Effector memory CD8-positive, alpha-beta T cell (primary cell): ENCODE data around the gene GRAMD1A.
A peak's percentile ranks its signal among the peaks of the same experiment; 100 is the strongest.
"Not testable (repeated sequence)": the region's sequence is repeated elsewhere in the genome, so short reads cannot be mapped to it uniquely, and the experiment has no call there.

Experiments
- ATAC-seq: fragments of 150-1000 bp; cut with Tn5 transposase; replicated peaks from 2 replicates; pipeline ENCODE4 v1.10.0; 2021; ENCODE audit warnings: mild to moderate bottlenecking, moderate library complexity
- DNase-seq, 3 experiments: peaks; one replicate each; pipeline ENCODE4 v3.0.0; 2021
- H3K27ac Mint-ChIP-seq, 2 donors: one replicate each; pipeline ENCODE4 v1.8.0; 2022; ENCODE audit warnings: mild to moderate bottlenecking in 2 of 2, mixed read lengths in 2 of 2, moderate library complexity in 2 of 2
- H3K27me3 Mint-ChIP-seq, 2 donors: one replicate each; pipeline ENCODE4 v1.8.0; 2022; ENCODE audit warnings: mixed read lengths in 2 of 2
- H3K36me3 Mint-ChIP-seq: one replicate; pipeline ENCODE4 v1.8.0; 2022; ENCODE audit warnings: mild to moderate bottlenecking, moderate library complexity, mixed read lengths; ENCODE audit not compliant: insufficient read depth
- H3K4me1 Mint-ChIP-seq, 2 donors: one replicate each; pipeline ENCODE4 v1.8.0; 2022; ENCODE audit warnings: low read depth in 2 of 2, mixed read lengths in 2 of 2
- H3K4me3 Mint-ChIP-seq, 2 donors: one replicate each; pipeline ENCODE4 v1.8.0; 2022; ENCODE audit warnings: mild to moderate bottlenecking in 2 of 2, mixed read lengths in 2 of 2, moderate library complexity in 2 of 2
- H3K9me3 Mint-ChIP-seq, 2 donors: one replicate each; pipeline ENCODE4 v1.8.0; 2022; ENCODE audit warnings: mixed read lengths in 2 of 2

Gene GRAMD1A

GRCh38 chr19:35000647-35001501 lies 751 bp downstream of the GRAMD1A start:
- H3K4me1 Mint-ChIP-seq, result peaks cover 62 to 67% of the 10 kb centered on the region in 2 donors
- ATAC-seq, result peak; percentile 62
- H3K9me3 Mint-ChIP-seq, result no peaks in the 10 kb centered on the region
- H3K27ac Mint-ChIP-seq, result peak overlapping the region; percentile 93 to 95
- peaks cover 32% of the 10 kb centered on the region for H3K36me3 Mint-ChIP-seq
- peak overlapping the region; percentile 90 to 92 for H3K4me3 Mint-ChIP-seq
- peak; percentile 46 to 55 (median 54) for DNase-seq
- no peaks in the 10 kb centered on the region for H3K27me3 Mint-ChIP-seq

GRCh38 chr19:35002037-35002535 lies 2.0 kb downstream of the GRAMD1A start:
- Mint-ChIP-seq H3K9me3 (no peaks in the 10 kb centered on the region), H3K4me1 (peaks cover 65 to 67% of the 10 kb centered on the region in 2 donors), H3K36me3 (peaks cover 32% of the 10 kb centered on the region), H3K27me3 (no peaks in the 10 kb centered on the region), H3K27ac (peak overlapping the region; percentile 93 to 95), H3K4me3 (peak overlapping the region; percentile 90 to 92)
- ATAC-seq, result no peak
- no peak for DNase-seq

GRCh38 chr19:35004517-35005255 lies 4.6 kb downstream of the GRAMD1A start:
- Mint-ChIP-seq H3K27me3 (no peaks in the 10 kb centered on the region), H3K36me3 (peaks cover 44% of the 10 kb centered on the region), H3K4me1 (peaks cover 50 to 54% of the 10 kb centered on the region in 2 donors), H3K9me3 (no peaks in the 10 kb centered on the region), H3K27ac (peak overlapping the region; percentile 49 to 93), H3K4me3 (peak overlapping the region in 1 of 2 donors; percentile 90)
- DNase-seq, result no peak
- no peak for ATAC-seq

- Mint-ChIP-seq H3K4me3 (no peak overlapping the region), H3K27ac (peak overlapping the region in 1 of 2 donors; percentile 93), H3K9me3 (no peaks in the 10 kb centered on the region), H3K36me3 (peaks cover 46% of the 10 kb centered on the region), H3K27me3 (no peaks in the 10 kb centered on the region), H3K4me1 (peaks cover 49 to 60% of the 10 kb centered on the region in 2 donors)
- DNase-seq (no peak), ATAC-seq (no peak)
Measured at GRCh38 chr19:35005256-35005977, 5.3 kb downstream of the GRAMD1A start.

- not testable (repeated sequence) for DNase-seq, H3K4me3 Mint-ChIP-seq, ATAC-seq, H3K27me3 Mint-ChIP-seq, H3K9me3 Mint-ChIP-seq
- peaks cover 50 to 63% of the 10 kb centered on the region in 2 donors for H3K4me1 Mint-ChIP-seq
- H3K27ac Mint-ChIP-seq, result peak overlapping the region in 1 of 2 donors; percentile 81
- peaks cover 50% of the 10 kb centered on the region for H3K36me3 Mint-ChIP-seq
Measured at GRCh38 chr19:35006007-35006341, 5.9 kb downstream of the GRAMD1A start.

- DNase-seq, result no peak
- Mint-ChIP-seq H3K27me3 (no peaks in the 10 kb centered on the region), H3K4me1 (peaks cover 50 to 63% of the 10 kb centered on the region in 2 donors), H3K27ac (peak overlapping the region; percentile 39 to 81), H3K36me3 (peaks cover 50% of the 10 kb centered on the region), H3K9me3 (no peaks in the 10 kb centered on the region), H3K4me3 (no peak overlapping the region)
- no peak for ATAC-seq
Measured at GRCh38 chr19:35006342-35006998, 6.3 kb downstream of the GRAMD1A start.

- H3K9me3 Mint-ChIP-seq, result no peaks in the 10 kb centered on the region
- H3K36me3 Mint-ChIP-seq, result peaks cover 52% of the 10 kb centered on the region
- H3K27me3 Mint-ChIP-seq, result no peaks in the 10 kb centered on the region
Measured at GRCh38 chr19:35006999-35007365, 6.9 kb downstream of the GRAMD1A start.

GRCh38 chr19:35007427-35007826 lies 7.3 kb downstream of the GRAMD1A start:
- H3K27me3 Mint-ChIP-seq, DNase-seq, ATAC-seq, H3K9me3 Mint-ChIP-seq, H3K4me3 Mint-ChIP-seq: not testable (repeated sequence)
- peaks cover 54% of the 10 kb centered on the region for H3K36me3 Mint-ChIP-seq
- H3K4me1 Mint-ChIP-seq, result peaks cover 49 to 63% of the 10 kb centered on the region in 2 donors
- peak overlapping the region; percentile 39 to 81 for H3K27ac Mint-ChIP-seq

More at GRCh38 chr19:35006999-35007365, 6.9 kb downstream of the GRAMD1A start:
- Mint-ChIP-seq H3K4me3 (no peak overlapping the region), H3K4me1 (peaks cover 49 to 63% of the 10 kb centered on the region in 2 donors), H3K27ac (peak overlapping the region; percentile 39 to 81)
- ATAC-seq, result no peak
- no peak for DNase-seq

- peaks cover 66% of the 10 kb centered on the region for H3K36me3 Mint-ChIP-seq
- no peaks in the 10 kb centered on the region for H3K9me3 Mint-ChIP-seq
- H3K27me3 Mint-ChIP-seq, result no peaks in the 10 kb centered on the region
- H3K4me3 Mint-ChIP-seq, result no peak overlapping the region
- peak overlapping the region in 1 of 2 donors; percentile 96 for H3K27ac Mint-ChIP-seq
- H3K4me1 Mint-ChIP-seq, result peaks cover 49 to 63% of the 10 kb centered on the region in 2 donors
- ATAC-seq (no peak), DNase-seq (no peak)
Measured at GRCh38 chr19:35008891-35009341, 8.8 kb downstream of the GRAMD1A start.

- H3K9me3 Mint-ChIP-seq, result no peaks in the 10 kb centered on the region
- peaks cover 70% of the 10 kb centered on the region for H3K36me3 Mint-ChIP-seq
- H3K27me3 Mint-ChIP-seq, result no peaks in the 10 kb centered on the region
- H3K4me3 Mint-ChIP-seq, result peak overlapping the region in 1 of 2 donors; percentile 82
- no peak for ATAC-seq
- peak overlapping the region; percentile 35 to 96 for H3K27ac Mint-ChIP-seq
- no peak for DNase-seq
- peaks cover 52 to 65% of the 10 kb centered on the region in 2 donors for H3K4me1 Mint-ChIP-seq
Measured at GRCh38 chr19:35009424-35010415, 9.6 kb downstream of the GRAMD1A start.

GRCh38 chr19:35011091-35011689 lies 11.1 kb downstream of the GRAMD1A start:
- H3K4me3 Mint-ChIP-seq, result peak overlapping the region; percentile 75 to 82
- DNase-seq (peak; percentile 43 to 50 (median 46)), ATAC-seq (peak; percentile 40)
- H3K36me3 Mint-ChIP-seq, result peaks cover 83% of the 10 kb centered on the region
- peaks cover 57 to 68% of the 10 kb centered on the region in 2 donors for H3K4me1 Mint-ChIP-seq
- no peaks in the 10 kb centered on the region for H3K9me3 Mint-ChIP-seq
- no peaks in the 10 kb centered on the region for H3K27me3 Mint-ChIP-seq
- H3K27ac Mint-ChIP-seq, result peak overlapping the region; percentile 95 to 96
